Measurements from ENCODE around the gene PIEZO2. TPM values are rescaled to one million over a fixed set of nuclear protein-coding genes. Genes with fewer than 3 reads are reported as not detected.

PIEZO2 gene
- total RNA-seq, 1 donor from 2014 or later: 41.2 TPM

- H3K4me3 ChIP-seq (ENCODE audit: low read length in 3 of 3): no peak overlapping the region
- H3K27me3 ChIP-seq (ENCODE audit: control insufficient read depth in 3 of 3, insufficient read depth in 3 of 3, low read length in 3 of 3): no peaks in the 10 kb centered on the region
- no peak overlapping the region for H3K27ac ChIP-seq (ENCODE audit: low read depth, low read length)
- no peaks in the 10 kb centered on the region for H3K4me1 ChIP-seq (ENCODE audit: control insufficient read depth in 3 of 3, insufficient read depth in 3 of 3, low read length in 3 of 3)
- no peak overlapping the region for H3K9ac ChIP-seq (ENCODE audit: low read depth in 1 of 3, low read length in 3 of 3)
- no peaks in the 10 kb centered on the region for H3K9me3 ChIP-seq (ENCODE audit: control insufficient read depth in 3 of 3, low read length in 3 of 3)
- no peaks in the 10 kb centered on the region for H3K36me3 ChIP-seq (ENCODE audit: control insufficient read depth in 3 of 3, insufficient read depth in 3 of 3, low read length in 3 of 3)
These were observed 123.7 kb downstream of the PIEZO2 start for GRCh38 chr18:11025671-11026070.

DNA sequence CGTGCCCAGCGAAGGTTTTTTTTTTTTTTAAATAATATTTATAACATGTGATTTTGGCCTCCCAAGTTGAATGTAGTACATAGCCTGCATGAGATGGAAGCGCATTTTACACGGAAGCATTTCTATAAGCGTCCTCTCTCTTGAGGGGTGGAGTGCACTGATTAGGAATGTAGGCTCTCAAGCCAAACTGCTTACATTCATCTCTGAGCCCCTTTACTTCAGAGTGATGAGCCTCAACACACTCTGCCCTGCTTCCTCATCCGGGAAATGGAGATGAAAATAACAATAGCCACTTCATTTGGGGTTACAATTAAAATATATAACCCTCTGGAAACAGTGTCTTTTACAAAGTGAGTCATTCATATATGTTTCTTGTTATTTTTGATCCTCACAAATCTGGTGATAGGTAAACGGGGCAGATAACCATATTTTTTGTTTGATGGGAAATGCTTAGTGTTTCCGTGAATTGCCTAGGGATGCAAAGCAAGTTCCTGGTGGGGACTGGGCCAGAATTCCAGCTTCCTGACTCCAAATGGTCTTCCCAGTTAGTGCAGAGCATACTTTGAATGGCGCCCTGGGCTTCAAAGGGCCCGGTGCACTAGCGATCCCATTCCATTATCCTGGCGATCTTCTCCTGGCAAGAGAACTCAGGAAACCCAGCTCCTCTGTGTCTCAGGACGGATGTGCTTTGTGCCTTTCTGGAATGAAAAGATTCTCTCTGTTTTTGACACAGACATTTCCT, 124.3 kb downstream of the PIEZO2 start:
- Histone ChIP-seq H3K27me3 (ENCODE audit: control insufficient read depth in 3 of 3, insufficient read depth in 3 of 3, low read length in 3 of 3) (no peaks in the 10 kb centered on the region), H3K9ac (ENCODE audit: low read depth in 1 of 3, low read length in 3 of 3) (no peak overlapping the region), H3K4me1 (ENCODE audit: control insufficient read depth in 3 of 3, insufficient read depth in 3 of 3, low read length in 3 of 3) (peaks cover 0 to 2% (median 0%) of the 10 kb centered on the region in 3 donors), H3K36me3 (ENCODE audit: control insufficient read depth in 3 of 3, insufficient read depth in 3 of 3, low read length in 3 of 3) (no peaks in the 10 kb centered on the region), H3K27ac (ENCODE audit: low read depth, low read length) (no peak overlapping the region), H3K9me3 (ENCODE audit: control insufficient read depth in 3 of 3, low read length in 3 of 3) (no peaks in the 10 kb centered on the region), H3K4me3 (ENCODE audit: low read length in 3 of 3) (no peak overlapping the region)

- H3K9me3 ChIP-seq (ENCODE audit: control insufficient read depth in 3 of 3, low read length in 3 of 3): no peaks in the 10 kb centered on the region
- H3K27ac ChIP-seq (ENCODE audit: low read depth, low read length): no peak overlapping the region
- no peak overlapping the region for H3K9ac ChIP-seq (ENCODE audit: low read depth in 1 of 3, low read length in 3 of 3)
- no peaks in the 10 kb centered on the region for H3K36me3 ChIP-seq (ENCODE audit: control insufficient read depth in 3 of 3, insufficient read depth in 3 of 3, low read length in 3 of 3)
- H3K27me3 ChIP-seq (ENCODE audit: control insufficient read depth in 3 of 3, insufficient read depth in 3 of 3, low read length in 3 of 3): no peaks in the 10 kb centered on the region
- H3K4me3 ChIP-seq (ENCODE audit: low read length in 3 of 3): no peak overlapping the region
- H3K4me1 ChIP-seq (ENCODE audit: control insufficient read depth in 3 of 3, insufficient read depth in 3 of 3, low read length in 3 of 3): peaks cover 0 to 2% (median 0%) of the 10 kb centered on the region in 3 donors
These were observed 127.9 kb downstream of the PIEZO2 start for GRCh38 chr18:11021477-11021876.

DNA sequence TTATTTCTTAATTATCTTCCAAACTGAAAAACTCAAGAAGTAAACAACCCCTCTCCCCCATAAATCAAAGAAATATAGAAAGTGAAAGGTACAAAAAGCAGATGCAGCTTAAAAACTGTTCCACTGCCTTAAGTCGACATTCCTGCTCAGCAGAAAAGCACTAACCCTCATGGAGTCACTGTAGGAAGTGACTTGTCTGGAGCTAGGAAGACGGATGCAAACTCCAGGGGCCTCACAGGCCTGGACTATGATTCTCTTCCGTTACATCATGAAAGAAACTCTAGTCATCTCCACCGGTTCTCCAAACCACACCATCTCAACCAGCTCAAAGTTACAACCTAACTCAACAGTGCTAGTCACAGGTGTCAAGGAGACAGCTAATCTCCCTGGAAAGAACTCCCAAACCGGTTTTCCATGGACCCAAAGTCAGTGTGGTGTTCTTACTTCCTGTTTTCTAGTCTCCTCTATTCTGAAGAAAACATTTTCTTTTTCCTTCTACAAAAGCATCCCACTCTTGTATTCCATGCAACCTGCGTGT, 128.4 kb downstream of the PIEZO2 start:
- Histone ChIP-seq H3K9me3 (ENCODE audit: control insufficient read depth in 3 of 3, low read length in 3 of 3) (no peaks in the 10 kb centered on the region), H3K4me1 (ENCODE audit: control insufficient read depth in 3 of 3, insufficient read depth in 3 of 3, low read length in 3 of 3) (peaks cover 0 to 2% (median 0%) of the 10 kb centered on the region in 3 donors), H3K4me3 (ENCODE audit: low read length in 3 of 3) (no peak overlapping the region), H3K27me3 (ENCODE audit: control insufficient read depth in 3 of 3, insufficient read depth in 3 of 3, low read length in 3 of 3) (no peaks in the 10 kb centered on the region), H3K27ac (ENCODE audit: low read depth, low read length) (no peak overlapping the region), H3K9ac (ENCODE audit: low read depth in 1 of 3, low read length in 3 of 3) (no peak overlapping the region), H3K36me3 (ENCODE audit: control insufficient read depth in 3 of 3, insufficient read depth in 3 of 3, low read length in 3 of 3) (no peaks in the 10 kb centered on the region)

DNA sequence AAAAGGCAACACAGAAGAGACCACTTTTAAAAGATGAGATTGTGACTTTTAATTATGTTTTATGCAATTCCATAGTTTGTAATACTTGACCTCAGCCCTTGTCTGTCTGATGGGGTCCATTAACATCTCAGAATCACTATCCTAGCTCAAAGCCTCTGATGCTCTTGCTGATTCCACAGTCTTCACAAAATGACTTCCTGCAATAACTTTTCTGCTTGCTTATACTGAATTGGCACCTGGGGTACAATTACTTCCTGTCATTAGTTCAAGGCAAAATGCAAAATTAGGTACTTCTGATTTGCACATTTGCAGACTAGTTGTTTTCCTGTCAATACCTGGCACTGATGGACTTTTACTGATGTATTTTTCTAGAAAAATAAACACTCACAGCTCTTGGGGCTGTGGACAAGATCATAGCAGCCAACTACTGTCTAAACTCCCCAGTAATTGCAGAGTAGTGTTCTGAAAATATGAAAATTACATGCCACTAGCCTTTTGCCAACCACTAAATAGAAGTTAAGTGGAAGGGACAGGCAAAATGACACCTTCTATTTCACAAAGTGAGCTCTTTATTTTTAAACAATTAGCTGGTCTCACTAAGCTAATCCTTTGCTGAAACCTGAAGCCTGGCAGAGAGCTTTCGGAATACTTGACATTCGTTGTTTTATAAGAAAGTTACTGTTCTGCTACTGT, 129.1 kb downstream of the PIEZO2 start:
- no peaks in the 10 kb centered on the region for H3K36me3 ChIP-seq (ENCODE audit: control insufficient read depth in 3 of 3, insufficient read depth in 3 of 3, low read length in 3 of 3)
- no peaks in the 10 kb centered on the region for H3K27me3 ChIP-seq (ENCODE audit: control insufficient read depth in 3 of 3, insufficient read depth in 3 of 3, low read length in 3 of 3)
- H3K9me3 ChIP-seq (ENCODE audit: control insufficient read depth in 3 of 3, low read length in 3 of 3): no peaks in the 10 kb centered on the region
- H3K4me1 ChIP-seq (ENCODE audit: control insufficient read depth in 3 of 3, insufficient read depth in 3 of 3, low read length in 3 of 3): peaks cover 0 to 2% (median 0%) of the 10 kb centered on the region in 3 donors
- H3K4me3 ChIP-seq (ENCODE audit: low read length in 3 of 3): no peak overlapping the region
- H3K27ac ChIP-seq (ENCODE audit: low read depth, low read length): no peak overlapping the region
- no peak overlapping the region for H3K9ac ChIP-seq (ENCODE audit: low read depth in 1 of 3, low read length in 3 of 3)

GRCh38 chr18:11019295-11020105, 129.9 kb downstream of the PIEZO2 start:
- H3K36me3 ChIP-seq (ENCODE audit: control insufficient read depth in 3 of 3, insufficient read depth in 3 of 3, low read length in 3 of 3): no peaks in the 10 kb centered on the region
- no peak overlapping the region for H3K27ac ChIP-seq (ENCODE audit: low read depth, low read length)
- peaks cover 0 to 2% (median 0%) of the 10 kb centered on the region in 3 donors for H3K4me1 ChIP-seq (ENCODE audit: control insufficient read depth in 3 of 3, insufficient read depth in 3 of 3, low read length in 3 of 3)
- no peaks in the 10 kb centered on the region for H3K27me3 ChIP-seq (ENCODE audit: control insufficient read depth in 3 of 3, insufficient read depth in 3 of 3, low read length in 3 of 3)
- H3K9ac ChIP-seq (ENCODE audit: low read depth in 1 of 3, low read length in 3 of 3): no peak overlapping the region
- no peaks in the 10 kb centered on the region for H3K9me3 ChIP-seq (ENCODE audit: control insufficient read depth in 3 of 3, low read length in 3 of 3)
- no peak overlapping the region for H3K4me3 ChIP-seq (ENCODE audit: low read length in 3 of 3)

- H3K4me3 ChIP-seq (ENCODE audit: low read length in 3 of 3): no peak overlapping the region
- H3K27ac ChIP-seq (ENCODE audit: low read depth, low read length): no peak overlapping the region
- H3K27me3 ChIP-seq (ENCODE audit: control insufficient read depth in 3 of 3, insufficient read depth in 3 of 3, low read length in 3 of 3): no peaks in the 10 kb centered on the region
- no peaks in the 10 kb centered on the region for H3K36me3 ChIP-seq (ENCODE audit: control insufficient read depth in 3 of 3, insufficient read depth in 3 of 3, low read length in 3 of 3)
- peaks cover 0 to 14% (median 6%) of the 10 kb centered on the region in 3 donors for H3K4me1 ChIP-seq (ENCODE audit: control insufficient read depth in 3 of 3, insufficient read depth in 3 of 3, low read length in 3 of 3)
- H3K9me3 ChIP-seq (ENCODE audit: control insufficient read depth in 3 of 3, low read length in 3 of 3): no peaks in the 10 kb centered on the region
- no peak overlapping the region for H3K9ac ChIP-seq (ENCODE audit: low read depth in 1 of 3, low read length in 3 of 3)
These were observed 139.5 kb downstream of the PIEZO2 start for GRCh38 chr18:11009869-11010268.

- Histone ChIP-seq H3K36me3 (ENCODE audit: control insufficient read depth in 3 of 3, insufficient read depth in 3 of 3, low read length in 3 of 3) (no peaks in the 10 kb centered on the region), H3K9ac (ENCODE audit: low read depth in 1 of 3, low read length in 3 of 3) (no peak overlapping the region), H3K4me3 (ENCODE audit: low read length in 3 of 3) (no peak overlapping the region), H3K27me3 (ENCODE audit: control insufficient read depth in 3 of 3, insufficient read depth in 3 of 3, low read length in 3 of 3) (no peaks in the 10 kb centered on the region), H3K4me1 (ENCODE audit: control insufficient read depth in 3 of 3, insufficient read depth in 3 of 3, low read length in 3 of 3) (peaks cover 0 to 14% (median 6%) of the 10 kb centered on the region in 3 donors), H3K27ac (ENCODE audit: low read depth, low read length) (no peak overlapping the region), H3K9me3 (ENCODE audit: control insufficient read depth in 3 of 3, low read length in 3 of 3) (no peaks in the 10 kb centered on the region)
These were observed 140.2 kb downstream of the PIEZO2 start for GRCh38 chr18:11009147-11009546.

DNA sequence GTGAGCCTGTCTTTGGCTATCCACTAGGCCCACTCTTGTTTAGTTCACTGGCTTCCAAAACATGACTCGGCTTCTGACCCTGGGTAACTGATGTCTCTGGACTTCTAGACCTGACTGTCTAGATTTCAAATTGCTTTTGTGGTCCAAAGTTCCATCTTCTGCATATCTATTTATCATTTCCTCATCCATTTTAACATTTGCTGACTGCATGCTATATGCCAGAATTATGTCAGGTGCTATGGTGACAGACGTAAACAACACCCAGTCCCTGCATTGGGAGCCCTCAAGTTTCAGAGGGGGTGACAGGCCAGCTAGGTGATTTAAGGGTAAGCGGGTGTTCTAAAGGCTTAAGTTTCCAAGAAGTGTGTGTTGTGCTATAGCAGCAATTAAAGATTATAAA, 140.9 kb downstream of the PIEZO2 start:
- Histone ChIP-seq H3K27ac (ENCODE audit: low read depth, low read length) (peak overlapping the region; percentile 50), H3K27me3 (ENCODE audit: control insufficient read depth in 3 of 3, insufficient read depth in 3 of 3, low read length in 3 of 3) (no peaks in the 10 kb centered on the region), H3K36me3 (ENCODE audit: control insufficient read depth in 3 of 3, insufficient read depth in 3 of 3, low read length in 3 of 3) (no peaks in the 10 kb centered on the region), H3K9ac (ENCODE audit: low read depth in 1 of 3, low read length in 3 of 3) (no peak overlapping the region), H3K4me1 (ENCODE audit: control insufficient read depth in 3 of 3, insufficient read depth in 3 of 3, low read length in 3 of 3) (peaks cover 0 to 14% (median 6%) of the 10 kb centered on the region in 3 donors), H3K9me3 (ENCODE audit: control insufficient read depth in 3 of 3, low read length in 3 of 3) (no peaks in the 10 kb centered on the region), H3K4me3 (ENCODE audit: low read length in 3 of 3) (no peak overlapping the region)
